Breast epithelium (tissue), 3 donors: Measurements from ENCODE around the gene B3GALT6.

Experiments used
- CTCF ChIP-seq, 3 donors: fragments of 450-650 bp; IDR thresholded peaks; one replicate each; pipeline ENCODE4 v1.5.1; 2016 to 2017; ENCODE audit warnings: antibody characterized with exemption in 3 of 3, mild to moderate bottlenecking in 3 of 3, moderate library complexity in 3 of 3
- POLR2A ChIP-seq: fragments of 450-650 bp; IDR thresholded peaks from one replicate; pipeline ENCODE4 v1.6.1; 2016; ENCODE audit warnings: antibody characterized with exemption, mild to moderate bottlenecking, moderate library complexity

GRCh38 chr1:1223321-1223720, 8.7 kb upstream of the B3GALT6 start:
- TF ChIP-seq CTCF (IDR thresholded peaks at IDR 0.05) = no peak
- no peak for TF ChIP-seq POLR2A
